GM12891 (cell line): ENCODE data around the gene NTNG1.

Source experiments
- PAX5 ChIP-seq: IDR thresholded peaks from 2 replicates; pipeline ENCODE4 v1.6.1; 2011; ENCODE audit warnings: low read length, moderate library complexity, mild to moderate bottlenecking; ENCODE audit not compliant: insufficient read depth, severe bottlenecking
- POLR2A ChIP-seq: IDR thresholded peaks from 2 replicates; pipeline ENCODE4 v1.6.1; 2011; ENCODE audit warnings: low read depth, low read length, control low read depth
- POLR2AphosphoS5 ChIP-seq: IDR thresholded peaks from 2 replicates; pipeline ENCODE4 v1.6.1; 2011; ENCODE audit warnings: low read depth, low read length, control low read depth
- POU2F2 ChIP-seq: IDR thresholded peaks from 2 replicates; pipeline ENCODE4 v1.6.1; 2011; ENCODE audit warnings: low read depth, mild to moderate bottlenecking, control low read depth, low read length, moderate library complexity
- SPI1 ChIP-seq: IDR thresholded peaks from 2 replicates; pipeline ENCODE4 v1.6.1; 2011; ENCODE audit warnings: low read depth, low read length, control low read depth
- TAF1 ChIP-seq: IDR thresholded peaks from 2 replicates; pipeline ENCODE4 v1.6.1; 2011; ENCODE audit warnings: low read depth, low read length, control low read depth

DNA sequence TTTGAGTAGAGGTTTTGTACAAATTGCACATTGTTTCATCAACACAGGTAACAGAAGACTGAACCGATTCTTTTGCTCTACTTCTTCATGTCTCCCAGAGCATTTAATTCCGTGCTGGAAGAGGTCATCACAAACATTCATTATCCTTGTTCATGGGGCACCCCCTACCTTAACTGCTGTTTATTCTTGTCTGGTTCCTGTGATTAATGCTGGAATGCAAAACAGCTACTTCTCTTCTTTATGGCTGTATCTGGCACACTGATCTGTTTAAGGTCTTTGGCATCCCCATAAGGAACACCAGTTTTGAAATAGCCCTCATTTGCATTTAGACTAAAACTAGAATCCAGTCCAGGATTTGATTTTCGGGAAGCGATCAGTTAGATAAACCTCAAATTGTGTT lies 42.2 kb downstream of the NTNG1 start:
- TF ChIP-seq POLR2A (no peak), TAF1 (no peak), SPI1 (no peak), POLR2AphosphoS5 (no peak), POU2F2 (no peak), PAX5 (no peak)
